ENCODE measurements around the gene SPATA3.
A peak's percentile ranks its signal among the peaks of the same experiment; 100 is the strongest.

The SPATA3 gene

DNA sequence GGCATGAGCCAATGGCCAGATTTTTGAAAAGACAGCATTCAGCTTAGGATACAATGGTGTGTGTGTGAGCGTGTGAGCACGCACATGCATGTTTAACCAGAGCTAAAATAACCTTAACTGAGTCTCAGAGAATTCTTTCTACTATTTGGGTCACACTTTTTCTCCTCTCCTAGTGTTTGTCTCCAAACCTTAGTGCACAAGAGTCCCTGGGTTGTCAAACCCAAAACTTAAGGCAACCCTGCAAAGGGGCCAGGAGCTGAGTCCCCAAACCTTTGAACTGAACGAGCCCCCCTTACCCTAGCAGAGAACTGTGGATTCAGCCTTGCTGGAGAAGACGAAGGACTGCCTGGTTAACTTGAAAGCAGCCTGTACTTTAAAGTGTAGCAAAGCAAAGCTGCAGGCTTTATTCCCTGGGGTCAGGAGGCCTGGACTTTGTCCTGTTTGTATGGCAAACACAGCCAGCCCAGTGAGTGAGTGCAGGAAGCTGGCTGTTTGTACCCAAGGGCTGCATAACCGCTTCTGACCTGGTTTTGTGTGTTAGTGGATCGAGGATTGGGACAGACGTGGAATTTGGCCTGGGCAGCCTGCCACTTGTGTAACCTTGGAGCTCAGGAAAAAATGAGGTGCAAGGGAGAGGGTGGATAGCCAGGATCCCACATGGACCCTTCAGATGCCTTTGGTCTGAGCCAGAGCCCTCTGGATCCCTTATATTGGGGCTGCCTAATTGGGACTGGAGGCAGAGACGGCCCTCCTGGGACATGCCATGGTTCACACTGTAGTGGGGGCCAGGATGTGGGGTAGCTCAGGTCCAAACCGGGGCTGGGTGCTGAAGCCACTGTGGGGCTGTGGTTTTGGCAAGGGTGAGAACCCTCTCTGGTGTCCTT is 54.3 kb downstream of the SPATA3 start:
- no peak for DNase-seq (ENCODE audit: low spot score)

- no peak for DNase-seq (ENCODE audit: low spot score)
Measured at GRCh38 chr2:231051116-231051515, 55.2 kb downstream of the SPATA3 start.

DNA sequence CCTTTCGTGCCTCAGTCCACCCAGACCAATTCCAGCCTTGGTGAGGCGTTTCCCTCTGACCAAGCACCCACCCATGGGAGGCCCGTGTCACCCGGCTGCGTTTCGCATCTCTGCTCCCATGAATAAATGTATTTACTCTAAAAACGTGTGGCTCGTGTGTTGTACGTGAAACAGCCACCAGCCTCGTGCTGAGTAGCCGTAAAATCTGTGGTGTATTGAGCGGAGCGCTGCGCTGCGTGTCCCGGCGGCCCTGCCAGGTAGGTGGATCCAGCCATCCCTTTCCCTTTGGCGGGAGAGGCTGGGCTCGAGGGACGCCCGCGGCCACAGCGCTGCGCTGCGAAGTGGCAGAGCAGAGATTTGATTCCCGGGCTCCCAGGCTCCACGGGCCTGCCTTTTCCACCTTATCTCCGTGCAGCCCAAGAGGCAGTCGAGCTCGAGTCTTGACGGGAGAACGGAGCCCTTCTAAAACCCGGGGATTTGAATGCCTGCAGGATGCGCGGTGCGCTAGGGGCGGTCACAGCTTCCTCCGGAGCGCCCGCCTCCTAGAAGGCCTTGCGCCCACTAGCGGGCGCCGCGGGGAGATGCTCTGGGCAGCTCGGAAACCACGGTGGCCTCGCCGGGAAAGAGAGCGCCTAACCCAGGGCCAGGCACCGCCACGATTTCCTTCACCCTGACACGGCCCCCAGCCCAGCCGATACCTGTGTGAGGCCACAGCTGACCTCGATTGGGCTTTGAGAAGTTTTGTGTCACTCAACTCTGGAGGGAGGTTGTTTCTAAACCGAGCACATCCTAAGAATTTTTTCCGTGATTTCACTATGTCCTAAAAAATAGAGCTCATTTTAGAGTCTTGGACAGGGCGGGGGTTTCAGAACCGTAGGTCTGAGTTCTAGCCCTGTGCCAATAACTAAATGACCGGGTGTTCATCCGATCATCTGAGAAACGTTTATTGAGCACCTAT is 56.9 kb downstream of the SPATA3 start:
- DNase-seq (ENCODE audit: low spot score), result peak; percentile 89

- DNase-seq (ENCODE audit: low spot score), result no peak
Measured at GRCh38 chr2:231053846-231054245, 57.9 kb downstream of the SPATA3 start.

- peak; percentile 90 for DNase-seq (ENCODE audit: low spot score)
Measured at GRCh38 chr2:231056453-231057416, 60.8 kb downstream of the SPATA3 start, which contains the start of gene PSMD1. Gene PSMD1, plus strand, starts transcription at chr2:231056867. Its CDS starts 159 bp downstream, at chr2:231057026.

DNA sequence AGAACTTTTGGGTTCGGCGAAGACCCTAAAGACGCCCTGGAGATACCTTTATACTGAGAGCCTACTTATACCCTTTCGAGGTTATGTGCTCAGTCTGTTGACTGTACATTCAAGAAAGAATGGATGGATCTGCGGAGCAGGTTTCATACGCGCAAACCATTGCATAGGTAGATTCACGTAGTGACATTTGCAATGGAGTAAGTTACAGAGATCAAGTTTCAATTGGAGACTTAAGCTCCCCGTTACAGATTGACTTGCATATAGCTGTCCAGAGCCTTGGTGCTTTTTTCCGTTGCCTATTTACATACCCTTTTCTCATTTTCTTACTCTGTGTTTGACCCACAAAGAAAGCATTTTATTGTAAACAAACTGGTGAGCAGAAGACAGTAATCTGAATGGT is 61.7 kb downstream of the SPATA3 start:
- DNase-seq (ENCODE audit: low spot score), result peak; percentile 47

Measured in RKO (cell line).